ENCODE data around the gene PIH1D1.

PIH1D1 gene

DNA sequence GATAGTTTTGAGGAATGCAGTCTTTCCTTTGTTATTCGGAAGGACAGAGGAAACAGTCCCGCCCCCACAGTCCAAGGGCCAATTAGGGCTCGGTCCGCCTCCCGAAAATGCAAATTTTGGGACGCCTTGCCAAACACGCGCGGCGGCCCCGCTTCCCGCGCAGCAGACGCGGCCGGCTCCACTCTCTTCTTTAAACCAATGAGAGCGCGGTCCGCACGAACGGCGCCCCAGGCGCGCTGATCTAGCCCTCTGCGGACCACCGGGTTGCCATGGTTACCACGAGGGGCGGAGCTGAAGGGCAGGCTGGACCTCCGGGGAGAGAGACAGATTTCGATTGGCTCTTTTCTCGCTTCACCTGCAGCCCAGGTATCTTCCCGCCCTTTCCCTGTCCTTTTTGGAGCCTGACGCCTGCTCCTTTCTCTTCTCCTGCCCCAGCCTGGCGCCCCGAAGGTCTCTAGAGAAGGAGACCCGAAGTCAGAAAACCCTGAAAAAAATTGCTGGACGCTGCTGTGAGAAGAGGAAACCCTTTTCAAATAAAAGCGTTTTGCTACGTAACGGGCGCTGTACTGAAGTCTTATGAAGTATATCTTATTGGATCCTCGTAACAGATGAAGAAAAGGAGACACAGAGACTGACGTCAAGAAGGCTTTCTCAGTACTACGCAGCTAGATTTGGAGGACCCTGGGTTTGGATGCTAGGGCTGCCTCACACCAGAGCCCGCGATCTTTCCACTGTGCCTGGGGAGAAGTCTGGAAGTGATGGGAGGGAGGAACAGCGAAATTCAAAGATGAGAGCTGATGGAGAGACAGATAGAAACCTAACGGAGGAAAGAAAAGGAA, 30.4 kb downstream of the PIH1D1 start:
- Histone ChIP-seq H2BK15ac (ENCODE audit: low read length) (no peak overlapping the region), H4K8ac (ENCODE audit: low read depth, low read length) (no peak overlapping the region), H3K27me3 (ENCODE audit: control insufficient read depth in 3 of 3, insufficient read depth in 3 of 3, low read depth in 1 of 3, low read length in 3 of 3) (peaks cover 6 to 98% (median 52%) of the 10 kb centered on the region in 3 experiments), H3K36me3 (replicated peaks in 1 of 2; ENCODE audit: control insufficient read depth in 2 of 2, insufficient read depth in 2 of 2, low read length in 2 of 2) (no peaks in the 10 kb centered on the region), H2BK120ac (ENCODE audit: low read depth, low read length) (no peak overlapping the region), H3K79me1 (ENCODE audit: low read depth, low read length) (no peaks in the 10 kb centered on the region), H3K27ac (replicated peaks; ENCODE audit: low read length) (no peak overlapping the region), H3K4ac (ENCODE audit: low read length) (no peak overlapping the region), H2BK5ac (ENCODE audit: low read length) (no peak overlapping the region), H3K4me3 (ENCODE audit: low read length in 2 of 2) (no peak overlapping the region), H3K4me1 (ENCODE audit: control insufficient read depth in 2 of 2, insufficient read depth in 1 of 2, low read depth in 1 of 2, low read length in 2 of 2) (peaks cover 11 to 14% of the 10 kb centered on the region in 2 donors), H2BK12ac (ENCODE audit: low read length) (no peak overlapping the region), H3K23ac (ENCODE audit: low read depth, low read length, poor library complexity) (no peak overlapping the region), H3K4me2 (ENCODE audit: insufficient read depth, low read length, poor library complexity, severe bottlenecking) (no peak overlapping the region), H3K9me3 (replicated peaks in 1 of 2; ENCODE audit: control insufficient read depth in 2 of 2, insufficient read depth in 1 of 2, low read depth in 1 of 2, low read length in 2 of 2) (no peaks in the 10 kb centered on the region), H2AFZ (ENCODE audit: low read length) (no peak overlapping the region), H3K14ac (ENCODE audit: low read length) (no peak overlapping the region), H2AK5ac (ENCODE audit: low read depth, low read length) (no peak overlapping the region), H3K18ac (ENCODE audit: low read length) (no peak overlapping the region), H3K9ac (ENCODE audit: low read depth, low read length, poor library complexity) (no peak overlapping the region), H4K91ac (ENCODE audit: low read depth, low read length, poor library complexity) (no peak overlapping the region)
- no CpG with 5 or more reads among the region's 48 CpGs for WGBS, 2 donors (ENCODE audit: extremely low coverage in 2 of 2, insufficient read length in 2 of 2, insufficient replicate concordance in 1 of 2)
- peak; percentile 88 for DNase-seq (ENCODE audit: low spot score)

DNA sequence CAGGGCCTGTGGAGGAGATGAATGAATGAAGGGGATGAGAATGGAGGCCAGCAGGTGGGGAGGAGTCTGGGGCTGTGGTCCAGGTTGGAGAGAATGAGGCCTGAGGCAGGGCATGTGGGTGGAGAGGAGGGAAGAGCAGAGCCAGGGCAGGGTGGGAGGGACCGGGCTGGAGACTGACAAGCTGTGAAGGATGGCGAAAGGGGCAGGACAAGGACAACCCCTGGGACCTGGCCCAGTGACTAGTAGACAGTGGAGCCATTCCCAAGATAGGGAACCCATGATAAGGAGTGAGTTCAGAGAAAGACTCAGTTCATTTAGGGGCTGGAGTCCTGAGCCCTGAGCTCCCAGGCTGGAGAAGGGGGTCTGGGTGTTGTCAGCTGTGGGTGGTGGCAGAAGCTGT, 31.4 kb downstream of the PIH1D1 start:
- DNase-seq (ENCODE audit: low spot score) = no peak
- Histone ChIP-seq H3K4me1 (ENCODE audit: control insufficient read depth in 2 of 2, insufficient read depth in 1 of 2, low read depth in 1 of 2, low read length in 2 of 2) (peaks cover 11 to 14% of the 10 kb centered on the region in 2 donors), H2BK12ac (ENCODE audit: low read length) (no peak overlapping the region), H2AK5ac (ENCODE audit: low read depth, low read length) (no peak overlapping the region), H4K91ac (ENCODE audit: low read depth, low read length, poor library complexity) (no peak overlapping the region), H2BK120ac (ENCODE audit: low read depth, low read length) (no peak overlapping the region), H3K36me3 (replicated peaks in 1 of 2; ENCODE audit: control insufficient read depth in 2 of 2, insufficient read depth in 2 of 2, low read length in 2 of 2) (no peaks in the 10 kb centered on the region), H3K23ac (ENCODE audit: low read depth, low read length, poor library complexity) (no peak overlapping the region), H3K18ac (ENCODE audit: low read length) (no peak overlapping the region), H3K4ac (ENCODE audit: low read length) (no peak overlapping the region), H2BK5ac (ENCODE audit: low read length) (no peak overlapping the region), H3K27ac (replicated peaks; ENCODE audit: low read length) (no peak overlapping the region), H3K14ac (ENCODE audit: low read length) (no peak overlapping the region), H2BK15ac (ENCODE audit: low read length) (no peak overlapping the region), H3K9ac (ENCODE audit: low read depth, low read length, poor library complexity) (no peak overlapping the region), H3K79me1 (ENCODE audit: low read depth, low read length) (no peaks in the 10 kb centered on the region), H2AFZ (ENCODE audit: low read length) (no peak overlapping the region), H3K4me3 (ENCODE audit: low read length in 2 of 2) (no peak overlapping the region), H4K8ac (ENCODE audit: low read depth, low read length) (no peak overlapping the region), H3K9me3 (replicated peaks in 1 of 2; ENCODE audit: control insufficient read depth in 2 of 2, insufficient read depth in 1 of 2, low read depth in 1 of 2, low read length in 2 of 2) (no peaks in the 10 kb centered on the region), H3K27me3 (ENCODE audit: control insufficient read depth in 3 of 3, insufficient read depth in 3 of 3, low read depth in 1 of 3, low read length in 3 of 3) (peaks cover 5 to 95% (median 41%) of the 10 kb centered on the region in 3 experiments), H3K4me2 (ENCODE audit: insufficient read depth, low read length, poor library complexity, severe bottlenecking) (no peak overlapping the region)
- WGBS, 2 donors (ENCODE audit: extremely low coverage in 2 of 2, insufficient read length in 2 of 2, insufficient replicate concordance in 1 of 2) = no CpG with 5 or more reads among the region's 2 CpGs

DNA sequence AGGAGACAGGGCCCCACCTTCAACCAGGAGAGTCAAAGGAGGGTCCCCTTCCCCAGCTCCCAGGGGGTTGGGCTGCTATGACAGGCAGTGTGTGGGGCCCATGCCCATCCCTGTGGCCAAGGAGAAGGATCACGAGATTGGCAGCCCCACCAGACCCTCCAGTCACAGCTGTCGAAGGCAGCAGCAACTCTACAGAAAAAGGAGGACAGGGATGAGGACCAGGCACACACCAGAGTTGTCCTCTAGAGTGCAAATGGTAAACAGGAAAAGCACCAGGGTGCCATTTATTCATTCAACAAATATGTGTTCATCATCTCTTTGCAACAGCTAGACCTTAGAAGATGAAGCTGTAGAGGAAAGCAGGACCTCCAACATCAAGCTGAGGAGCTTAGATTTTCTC, 32.4 kb downstream of the PIH1D1 start:
- no peak for DNase-seq (ENCODE audit: low spot score)
- WGBS, 2 donors (ENCODE audit: extremely low coverage in 2 of 2, insufficient read length in 2 of 2, insufficient replicate concordance in 1 of 2) = no CpG with 5 or more reads among the region's 2 CpGs
- Histone ChIP-seq H2AK5ac (ENCODE audit: low read depth, low read length) (no peak overlapping the region), H3K9ac (ENCODE audit: low read depth, low read length, poor library complexity) (no peak overlapping the region), H4K91ac (ENCODE audit: low read depth, low read length, poor library complexity) (no peak overlapping the region), H3K4me1 (ENCODE audit: control insufficient read depth in 2 of 2, insufficient read depth in 1 of 2, low read depth in 1 of 2, low read length in 2 of 2) (peaks cover 11 to 17% of the 10 kb centered on the region in 2 donors), H3K14ac (ENCODE audit: low read length) (no peak overlapping the region), H2BK12ac (ENCODE audit: low read length) (no peak overlapping the region), H3K36me3 (replicated peaks in 1 of 2; ENCODE audit: control insufficient read depth in 2 of 2, insufficient read depth in 2 of 2, low read length in 2 of 2) (no peaks in the 10 kb centered on the region), H3K4ac (ENCODE audit: low read length) (no peak overlapping the region), H2AFZ (ENCODE audit: low read length) (no peak overlapping the region), H2BK120ac (ENCODE audit: low read depth, low read length) (no peak overlapping the region), H3K27me3 (ENCODE audit: control insufficient read depth in 3 of 3, insufficient read depth in 3 of 3, low read depth in 1 of 3, low read length in 3 of 3) (peaks cover 5 to 92% (median 33%) of the 10 kb centered on the region in 3 experiments), H3K23ac (ENCODE audit: low read depth, low read length, poor library complexity) (no peak overlapping the region), H2BK15ac (ENCODE audit: low read length) (no peak overlapping the region), H2BK5ac (ENCODE audit: low read length) (no peak overlapping the region), H3K18ac (ENCODE audit: low read length) (no peak overlapping the region), H3K4me3 (ENCODE audit: low read length in 2 of 2) (no peak overlapping the region), H3K79me1 (ENCODE audit: low read depth, low read length) (no peaks in the 10 kb centered on the region), H3K9me3 (replicated peaks in 1 of 2; ENCODE audit: control insufficient read depth in 2 of 2, insufficient read depth in 1 of 2, low read depth in 1 of 2, low read length in 2 of 2) (no peaks in the 10 kb centered on the region), H3K27ac (replicated peaks; ENCODE audit: low read length) (no peak overlapping the region), H4K8ac (ENCODE audit: low read depth, low read length) (no peak overlapping the region), H3K4me2 (ENCODE audit: insufficient read depth, low read length, poor library complexity, severe bottlenecking) (no peak overlapping the region)

- Histone ChIP-seq H2AK5ac (ENCODE audit: low read depth, low read length) (no peak overlapping the region), H3K79me1 (ENCODE audit: low read depth, low read length) (no peaks in the 10 kb centered on the region), H3K23ac (ENCODE audit: low read depth, low read length, poor library complexity) (no peak overlapping the region), H3K18ac (ENCODE audit: low read length) (no peak overlapping the region), H3K14ac (ENCODE audit: low read length) (no peak overlapping the region), H2BK120ac (ENCODE audit: low read depth, low read length) (no peak overlapping the region), H3K4me3 (ENCODE audit: low read length in 2 of 2) (no peak overlapping the region), H3K4me2 (ENCODE audit: insufficient read depth, low read length, poor library complexity, severe bottlenecking) (no peak overlapping the region), H4K8ac (ENCODE audit: low read depth, low read length) (no peak overlapping the region), H4K91ac (ENCODE audit: low read depth, low read length, poor library complexity) (no peak overlapping the region), H3K4me1 (ENCODE audit: control insufficient read depth in 2 of 2, insufficient read depth in 1 of 2, low read depth in 1 of 2, low read length in 2 of 2) (peaks cover 7 to 17% of the 10 kb centered on the region in 2 donors), H2AFZ (ENCODE audit: low read length) (no peak overlapping the region), H3K9ac (ENCODE audit: low read depth, low read length, poor library complexity) (no peak overlapping the region), H3K9me3 (replicated peaks in 1 of 2; ENCODE audit: control insufficient read depth in 2 of 2, insufficient read depth in 1 of 2, low read depth in 1 of 2, low read length in 2 of 2) (no peaks in the 10 kb centered on the region), H3K27ac (replicated peaks; ENCODE audit: low read length) (no peak overlapping the region), H3K36me3 (replicated peaks in 1 of 2; ENCODE audit: control insufficient read depth in 2 of 2, insufficient read depth in 2 of 2, low read length in 2 of 2) (no peaks in the 10 kb centered on the region), H2BK15ac (ENCODE audit: low read length) (no peak overlapping the region), H2BK12ac (ENCODE audit: low read length) (no peak overlapping the region), H3K27me3 (ENCODE audit: control insufficient read depth in 3 of 3, insufficient read depth in 3 of 3, low read depth in 1 of 3, low read length in 3 of 3) (peaks cover 5 to 91% (median 26%) of the 10 kb centered on the region in 3 experiments), H3K4ac (ENCODE audit: low read length) (no peak overlapping the region), H2BK5ac (ENCODE audit: low read length) (no peak overlapping the region)
- no CpG with 5 or more reads among the region's 5 CpGs for WGBS, 2 donors (ENCODE audit: extremely low coverage in 2 of 2, insufficient read length in 2 of 2, insufficient replicate concordance in 1 of 2)
- no peak for DNase-seq (ENCODE audit: low spot score)
Observed at GRCh38 chr19:49418511-49418910, 33.1 kb downstream of the PIH1D1 start.
